Measurements from ENCODE around the gene BRCA1.

Gene BRCA1

DNA sequence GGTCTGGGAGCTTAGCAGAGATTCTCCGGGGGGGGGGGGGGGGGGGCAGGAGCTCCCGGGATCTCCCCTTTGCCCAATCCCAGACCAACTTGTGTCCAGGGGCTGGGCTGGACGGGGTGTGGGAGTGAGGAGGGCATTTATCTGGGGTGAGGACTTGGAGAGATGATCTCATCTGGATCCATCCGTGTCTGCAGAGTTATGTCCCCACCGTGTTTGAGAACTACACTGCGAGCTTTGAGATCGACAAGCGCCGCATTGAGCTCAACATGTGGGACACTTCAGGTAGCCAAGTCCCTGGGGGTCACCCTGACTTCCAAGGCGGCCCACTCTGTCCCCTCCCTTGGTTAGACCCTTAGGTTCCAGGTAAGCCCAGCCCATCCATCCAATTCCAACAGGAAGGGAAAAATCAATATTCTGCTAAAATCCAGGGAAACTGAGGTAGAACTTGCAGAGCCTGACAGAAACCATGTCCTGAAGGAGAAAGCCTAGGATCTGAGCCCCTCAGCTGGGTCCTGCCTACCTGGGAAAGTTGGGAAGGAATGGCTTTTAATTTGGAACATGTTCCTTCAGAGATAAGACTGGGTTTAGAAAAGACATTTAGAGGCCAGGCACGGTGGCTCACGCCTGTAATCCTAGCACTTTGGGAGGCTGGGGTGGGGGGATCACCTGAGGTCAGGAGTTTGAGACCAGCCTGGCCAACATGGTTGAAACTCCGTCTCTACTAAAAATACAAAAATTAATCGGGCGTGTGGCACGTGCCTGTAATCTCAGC lies 99.2 kb downstream of the BRCA1 start:
- peak overlapping the region; percentile 66 for H3K4me3 ChIP-seq (ENCODE audit: low read depth, low read length)

DNA sequence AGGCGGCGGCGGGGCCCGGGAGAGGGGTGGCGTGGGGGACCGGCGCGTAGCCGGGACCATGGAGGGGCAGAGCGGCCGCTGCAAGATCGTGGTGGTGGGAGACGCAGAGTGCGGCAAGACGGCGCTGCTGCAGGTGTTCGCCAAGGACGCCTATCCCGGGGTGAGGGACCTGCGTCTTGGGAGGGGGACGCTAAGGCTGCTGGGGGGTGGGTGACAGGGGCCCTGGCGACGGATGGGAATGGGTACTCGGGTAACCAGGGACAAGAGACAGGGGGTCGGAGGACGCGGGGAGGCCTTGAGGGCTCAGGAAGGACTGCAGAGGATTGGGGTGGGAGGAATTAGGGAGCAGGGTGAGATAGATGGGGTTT lies 99.9 kb downstream of the BRCA1 start:
- peak overlapping the region; percentile 66 for H3K4me3 ChIP-seq (ENCODE audit: low read depth, low read length)

DNA sequence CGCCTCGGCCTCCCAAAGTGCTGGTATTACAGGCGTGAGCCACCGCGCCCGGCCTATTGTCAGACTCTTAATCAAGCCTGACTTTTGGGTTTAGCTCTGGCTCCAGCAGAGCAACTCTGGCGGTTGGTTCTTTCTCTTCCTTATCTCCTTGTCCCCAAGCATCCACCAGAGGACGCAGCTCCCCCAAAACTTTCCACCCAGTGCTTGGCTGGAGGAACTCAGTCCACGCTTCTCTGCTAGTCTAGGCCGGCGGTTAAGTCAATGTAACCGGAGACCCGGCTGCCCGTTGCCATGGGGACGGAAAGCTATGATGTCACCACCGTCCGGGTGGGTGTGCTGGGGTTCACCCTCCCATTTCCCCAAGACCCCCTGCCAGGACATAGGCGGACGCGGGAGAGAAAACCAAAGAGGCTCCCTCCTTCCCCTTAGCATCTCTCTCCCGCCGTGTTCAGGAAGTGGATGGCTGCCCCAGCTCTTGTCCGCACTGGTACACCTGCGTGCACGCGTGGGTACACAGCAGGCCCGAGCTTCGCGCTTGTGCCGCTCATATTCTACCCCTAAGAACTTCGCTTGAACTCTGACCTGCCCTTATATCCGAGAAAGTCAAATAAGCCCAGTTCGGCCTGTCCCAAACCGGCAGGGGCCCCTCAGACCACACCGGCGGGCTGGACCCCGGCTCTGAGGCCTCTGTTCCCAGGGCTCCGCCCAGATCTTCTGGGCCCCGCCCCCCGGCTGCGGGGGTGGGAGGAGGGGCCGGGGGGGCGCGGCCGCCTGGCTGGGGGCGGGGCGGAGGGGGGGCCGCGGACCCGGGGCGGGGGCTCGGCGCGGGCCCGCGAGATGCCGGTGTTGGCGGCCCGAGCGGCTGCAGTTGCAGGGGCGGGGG lies 100.5 kb downstream of the BRCA1 start, which contains the start of gene RND2:
Gene RND2 (plus strand): TSS at position 825 of the 883 bp plus-strand sequence. CDS start 117 bp downstream, outside the sequence.
- peak within 1 kb of the TSS; percentile 82 for H3K4me3 ChIP-seq (ENCODE audit: low read depth, low read length)

DNA sequence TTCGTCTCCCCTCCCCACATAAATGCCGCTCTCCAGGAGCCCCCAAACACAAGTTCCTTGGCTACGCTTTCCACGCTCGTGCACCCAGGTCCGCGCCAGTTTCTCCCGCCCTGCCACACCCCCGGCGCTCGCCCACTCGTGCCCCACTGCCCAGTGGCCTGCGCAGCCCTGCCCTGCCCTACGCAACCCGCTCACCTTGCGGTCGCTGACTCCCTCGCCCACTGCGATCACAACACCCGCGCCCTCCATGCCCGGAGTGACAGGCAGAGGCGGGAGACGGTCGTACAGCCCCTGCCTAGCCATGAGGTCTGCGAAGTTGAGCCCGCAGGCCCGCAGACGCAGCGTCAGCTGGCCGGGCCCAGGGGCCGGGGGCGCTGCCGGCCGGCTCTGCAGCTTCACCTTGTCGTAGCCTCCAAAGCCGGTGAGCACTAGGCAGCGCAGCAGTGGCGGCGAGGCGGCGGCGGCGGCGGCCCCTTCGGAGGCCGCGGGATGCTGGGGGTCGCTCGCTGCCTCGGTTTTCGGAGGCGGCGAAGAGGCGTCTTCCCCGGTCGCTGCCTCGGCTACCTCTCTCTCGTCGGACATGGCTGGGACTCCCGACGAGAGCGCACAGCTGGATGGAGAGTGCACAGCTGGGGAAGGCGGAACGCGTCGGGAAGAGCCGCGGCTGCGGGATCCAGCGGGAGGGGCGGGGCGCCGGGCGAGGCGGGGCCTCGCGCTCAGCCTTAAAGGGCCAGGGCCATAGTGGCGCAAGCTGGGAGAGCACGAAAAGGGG lies 103.2 kb downstream of the BRCA1 start, which contains the start of gene VAT1:
Gene VAT1 (minus strand): TSS at position 645 of the 772 bp plus-strand sequence. CDS start 63 bp downstream, at position 582.
- peak within 1 kb of the TSS; percentile 89 for H3K4me3 ChIP-seq (ENCODE audit: low read depth, low read length)

DNA sequence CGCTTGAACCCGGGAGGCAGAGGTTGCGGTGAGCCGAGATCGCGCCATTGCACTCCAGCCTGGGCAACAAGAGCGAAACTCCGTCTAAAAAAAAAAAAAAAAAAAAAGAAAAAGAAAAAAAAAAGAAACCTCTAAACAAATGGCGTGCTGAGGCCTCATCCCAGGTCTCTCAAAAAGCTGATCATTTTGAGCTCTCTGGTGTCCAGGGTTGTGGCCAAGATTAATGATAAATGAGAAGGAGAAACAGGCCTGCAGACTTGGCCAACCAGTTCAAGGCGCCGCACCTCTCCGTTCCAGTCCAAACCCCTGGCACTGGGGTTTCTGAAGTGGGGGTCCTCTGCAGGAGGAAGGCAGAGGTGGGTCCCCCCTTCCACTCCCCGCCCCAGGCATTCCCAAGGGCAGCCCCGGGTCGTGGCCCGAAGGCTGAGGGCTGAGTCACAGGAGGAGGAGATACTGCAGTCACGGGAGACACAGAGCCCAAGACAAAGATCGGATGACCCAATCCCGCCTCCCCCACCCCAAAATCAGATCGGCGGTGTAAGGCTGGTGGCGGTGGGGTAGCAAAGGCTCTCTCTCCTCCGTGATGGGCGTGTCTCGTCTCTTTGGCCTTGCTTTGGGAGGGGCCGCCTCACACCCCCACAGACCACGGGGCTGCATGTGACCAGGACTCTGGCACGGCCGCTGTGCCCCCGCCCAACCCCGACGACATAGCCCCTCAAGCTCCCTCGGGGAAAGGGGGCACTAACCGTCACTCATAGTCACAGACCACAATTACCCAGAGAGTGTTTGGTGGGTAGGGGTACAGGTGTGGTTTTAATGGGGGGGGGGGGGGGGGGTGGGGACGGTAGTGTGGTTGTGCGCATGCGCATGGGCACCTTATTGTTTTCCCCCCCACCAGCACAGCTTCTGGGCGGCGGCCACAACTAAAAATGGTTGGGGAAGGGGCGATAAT lies 104.1 kb downstream of the BRCA1 start:
- peak overlapping the region; percentile 89 for H3K4me3 ChIP-seq (ENCODE audit: low read depth, low read length)

DNA sequence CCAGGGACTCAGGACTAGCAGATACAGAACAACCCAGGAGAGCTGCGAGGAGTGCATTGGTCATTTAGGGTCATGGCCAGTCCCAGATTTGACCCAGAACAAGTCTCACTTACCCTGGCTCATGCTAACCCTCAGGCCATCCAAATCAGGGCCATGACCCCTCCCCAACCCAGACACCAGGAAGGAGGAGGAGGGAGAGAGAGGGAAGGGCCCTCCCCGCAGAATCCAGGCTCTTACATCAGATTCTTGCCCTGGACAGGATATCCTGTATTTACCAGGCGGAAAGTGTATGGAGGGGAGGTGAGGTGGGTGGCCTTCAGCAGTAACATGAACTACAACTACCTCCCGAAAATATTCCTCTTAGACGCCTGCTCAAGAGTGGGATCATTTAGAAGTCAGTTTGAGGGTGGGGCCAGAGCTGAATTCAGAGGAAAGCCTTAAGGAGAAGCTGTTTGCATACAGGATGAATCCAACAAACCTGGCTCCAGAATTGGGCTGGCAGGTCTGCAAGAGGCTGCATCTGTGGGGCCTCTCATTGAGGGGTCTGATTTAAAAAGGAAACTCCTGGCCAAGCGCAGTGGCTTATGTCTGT lies 105.0 kb downstream of the BRCA1 start:
- H3K4me3 ChIP-seq (ENCODE audit: low read depth, low read length), result no peak overlapping the region

DNA sequence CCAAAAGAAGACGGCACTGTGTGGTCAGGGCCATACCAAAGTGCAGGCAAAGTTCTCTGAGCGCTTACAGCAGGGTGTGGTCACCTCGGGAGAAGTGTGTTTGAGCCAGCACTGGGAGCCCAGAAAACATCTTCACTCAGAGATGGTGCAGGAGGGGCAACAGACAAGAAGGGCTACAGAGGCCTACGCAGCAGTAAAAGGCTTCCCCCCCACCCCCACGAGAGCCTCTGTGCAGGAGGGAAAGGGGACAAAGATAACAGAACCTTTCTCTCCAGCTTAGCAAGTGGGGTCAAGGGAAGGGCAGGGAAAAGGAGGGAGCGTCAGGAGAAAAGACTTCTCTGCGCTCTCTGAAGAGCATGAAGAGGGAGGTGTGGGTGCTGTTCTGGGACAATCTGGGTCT lies 105.7 kb downstream of the BRCA1 start:
- no peak overlapping the region for H3K4me3 ChIP-seq (ENCODE audit: low read depth, low read length)

DNA sequence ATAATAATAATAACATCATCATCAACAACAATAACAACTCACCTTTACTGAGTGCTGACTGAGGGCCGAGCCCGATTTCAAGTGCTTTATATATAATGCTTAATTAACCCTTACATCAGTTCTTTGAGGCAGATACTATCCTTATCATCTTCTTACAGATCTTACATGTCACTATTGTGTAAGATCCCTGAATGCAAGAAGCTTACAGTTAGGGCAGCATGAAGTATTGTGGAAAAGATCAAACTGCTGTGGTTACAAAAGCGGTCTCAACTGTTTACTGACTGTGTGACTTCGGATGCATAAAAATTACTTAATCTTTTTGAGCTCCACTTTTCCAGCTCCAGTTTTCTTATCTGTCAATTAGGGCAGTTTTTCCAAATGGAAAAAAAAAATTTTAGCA lies 106.2 kb downstream of the BRCA1 start:
- H3K4me3 ChIP-seq (ENCODE audit: low read depth, low read length), result no peak overlapping the region

DNA sequence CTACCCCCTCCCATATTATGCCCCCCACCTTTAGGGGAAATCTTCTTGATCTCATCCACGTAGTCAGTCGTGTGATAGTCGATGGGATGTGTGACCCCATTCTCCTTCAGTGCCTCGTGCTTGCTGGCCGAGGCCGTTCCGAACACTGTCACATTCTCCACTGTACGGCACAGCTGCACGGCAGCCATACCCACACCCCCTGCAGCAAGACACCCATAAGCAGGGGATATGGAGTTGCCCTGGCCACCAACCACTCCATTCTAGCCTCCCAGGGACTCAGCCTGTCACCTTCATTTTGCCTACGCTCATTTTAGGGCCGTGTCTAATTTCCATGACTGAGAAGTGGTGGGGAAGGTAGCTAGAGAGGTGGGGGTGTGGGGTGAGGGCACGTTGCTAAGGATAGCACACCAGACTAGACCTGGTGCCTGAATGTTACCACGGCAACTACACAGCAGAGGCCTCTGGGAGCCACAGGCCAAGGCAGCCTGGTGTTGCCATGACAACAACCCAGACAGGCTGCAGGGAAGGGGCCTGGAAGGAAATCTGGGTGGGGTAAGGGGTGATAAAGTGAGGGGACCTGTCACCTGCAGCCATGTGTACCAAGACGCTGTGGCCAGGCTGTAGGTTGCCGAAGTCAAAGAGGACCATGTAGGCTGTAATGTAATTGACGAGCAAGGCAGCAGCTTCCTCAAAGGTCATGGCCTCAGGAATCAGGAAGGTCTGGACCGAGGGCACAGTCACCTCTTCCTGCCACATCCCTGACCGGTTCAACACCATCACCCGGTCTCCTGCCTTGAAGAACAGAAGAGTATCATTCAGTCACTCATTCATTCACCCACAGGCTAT lies 106.9 kb downstream of the BRCA1 start:
- no peak overlapping the region for H3K4me3 ChIP-seq (ENCODE audit: low read depth, low read length)

DNA sequence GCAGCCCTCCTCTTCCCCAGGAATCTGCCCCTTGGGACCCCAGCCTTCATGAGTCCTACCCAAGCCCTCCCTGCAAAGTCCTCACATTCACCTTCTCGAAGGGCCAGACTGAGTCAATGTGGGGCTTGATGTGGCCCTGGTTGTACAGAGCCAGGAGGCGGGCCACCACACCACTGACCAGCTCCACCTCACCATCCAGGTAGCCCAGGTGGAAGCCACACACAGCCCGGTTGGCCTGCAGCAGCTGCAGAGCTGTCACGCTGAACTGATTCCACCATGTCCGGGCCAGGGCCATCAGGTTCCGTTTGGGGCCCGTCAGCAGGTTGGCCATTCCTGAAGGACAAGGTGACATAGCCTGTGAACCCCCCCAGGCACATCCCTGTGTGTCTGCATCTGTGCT lies 108.9 kb downstream of the BRCA1 start:
- H3K4me3 ChIP-seq (ENCODE audit: low read depth, low read length), result no peak overlapping the region

DNA sequence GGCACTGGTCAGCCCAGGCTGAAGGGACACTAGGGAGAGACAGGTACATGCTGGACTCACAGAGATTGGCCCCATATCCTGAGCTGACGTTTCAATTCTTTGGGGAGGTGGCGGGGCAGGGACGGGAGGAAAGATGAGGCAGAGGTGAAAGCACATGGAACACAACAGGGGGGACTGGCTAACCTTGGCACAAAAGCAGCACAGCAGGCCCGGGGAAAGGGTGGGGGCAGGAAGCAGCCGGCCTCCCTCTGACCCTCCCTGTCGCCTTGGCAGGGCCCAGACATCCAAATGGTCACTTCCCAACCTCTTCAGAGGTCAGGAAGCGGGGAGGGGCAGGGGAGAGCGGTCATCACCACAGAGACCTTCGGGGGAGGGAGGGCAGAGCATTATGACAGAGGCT lies 109.6 kb downstream of the BRCA1 start:
- H3K4me3 ChIP-seq (ENCODE audit: low read depth, low read length), result no peak overlapping the region

DNA sequence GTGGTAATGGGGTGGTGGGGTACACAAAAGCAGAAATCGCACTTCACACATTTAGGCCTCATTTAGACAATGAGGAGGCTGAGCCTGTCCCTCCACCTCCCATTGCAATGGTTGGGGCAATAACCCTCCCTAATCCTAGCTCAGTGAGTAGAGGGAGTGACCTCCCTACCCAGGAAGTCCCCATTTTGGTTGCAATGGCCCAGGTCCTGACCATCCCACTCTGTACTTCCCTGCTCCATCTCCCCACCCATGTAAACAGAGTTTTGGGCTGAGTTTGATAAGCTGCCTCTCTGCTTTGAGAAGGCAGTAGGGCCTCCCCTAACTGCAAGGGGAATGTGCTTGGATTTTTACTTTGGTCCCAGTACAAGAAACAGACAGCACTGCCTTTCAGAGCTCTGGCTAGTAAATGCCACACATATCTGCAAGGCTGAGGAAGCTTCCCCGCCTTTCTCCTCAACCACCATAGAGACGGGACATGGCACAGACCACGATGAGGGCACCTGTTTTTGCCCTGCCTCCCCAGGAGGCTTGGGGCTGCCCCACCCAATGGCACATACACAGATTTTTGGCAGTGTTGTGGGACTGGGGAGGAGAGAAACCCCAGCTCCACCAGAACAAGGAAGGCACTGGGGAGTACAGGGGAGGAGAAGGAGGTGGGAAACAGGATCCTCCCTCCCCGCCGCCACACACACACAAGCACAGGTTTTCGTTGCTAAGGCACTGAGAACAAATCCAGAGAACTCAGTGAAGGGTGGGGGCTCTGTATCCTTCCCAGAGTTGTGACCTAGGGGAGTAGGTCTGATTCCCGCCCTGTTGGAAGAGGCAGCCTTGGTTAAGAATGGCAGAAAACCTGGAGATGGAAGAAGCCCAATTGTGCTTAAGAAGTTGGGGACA lies 110.3 kb downstream of the BRCA1 start:
- H3K4me3 ChIP-seq (ENCODE audit: low read depth, low read length), result no peak overlapping the region

DNA sequence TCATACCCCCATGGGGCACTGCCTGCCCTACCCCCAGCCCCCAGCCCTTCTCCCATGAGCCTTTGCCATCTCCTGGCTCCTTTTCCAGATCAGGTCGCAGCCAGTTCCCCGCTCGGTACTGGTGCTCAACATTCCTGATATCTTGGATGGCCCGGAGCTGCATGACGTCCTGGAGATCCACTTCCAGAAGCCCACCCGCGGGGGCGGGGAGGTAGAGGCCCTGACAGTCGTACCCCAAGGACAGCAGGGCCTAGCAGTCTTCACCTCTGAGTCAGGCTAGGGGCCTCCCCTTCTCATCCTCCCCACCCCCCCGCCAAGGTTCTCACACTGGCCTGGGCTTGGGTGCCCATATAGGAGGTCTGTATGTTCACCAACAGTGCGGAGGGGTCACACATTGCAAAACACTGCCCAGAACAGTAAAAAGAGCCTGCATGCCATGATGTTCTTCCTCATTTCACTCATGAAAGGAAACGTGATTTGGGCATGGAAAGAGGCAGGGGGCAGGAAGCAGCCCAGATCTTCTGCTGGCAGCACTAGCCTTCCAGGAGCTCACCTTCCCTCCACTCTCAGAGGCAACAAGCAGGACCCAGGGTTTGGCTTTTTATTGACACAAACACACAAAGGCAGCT lies 111.0 kb downstream of the BRCA1 start:
- H3K4me3 ChIP-seq (ENCODE audit: low read depth, low read length), result no peak overlapping the region

DNA sequence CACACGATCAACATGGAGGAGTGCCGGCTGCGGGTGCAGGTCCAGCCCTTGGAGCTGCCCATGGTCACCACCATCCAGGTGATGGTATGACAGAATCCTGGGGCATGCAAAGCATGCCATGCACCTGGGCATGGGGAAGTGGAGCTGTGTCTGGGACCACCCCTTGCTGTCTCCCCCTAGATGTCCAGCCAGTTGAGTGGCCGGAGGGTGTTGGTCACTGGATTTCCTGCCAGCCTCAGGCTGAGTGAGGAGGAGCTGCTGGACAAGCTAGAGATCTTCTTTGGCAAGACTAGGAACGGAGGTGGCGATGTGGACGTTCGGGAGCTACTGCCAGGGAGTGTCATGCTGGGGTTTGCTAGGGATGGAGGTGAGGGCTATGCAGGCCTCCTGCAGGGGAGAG lies 111.9 kb downstream of the BRCA1 start:
- H3K4me3 ChIP-seq (ENCODE audit: low read depth, low read length), result no peak overlapping the region

DNA sequence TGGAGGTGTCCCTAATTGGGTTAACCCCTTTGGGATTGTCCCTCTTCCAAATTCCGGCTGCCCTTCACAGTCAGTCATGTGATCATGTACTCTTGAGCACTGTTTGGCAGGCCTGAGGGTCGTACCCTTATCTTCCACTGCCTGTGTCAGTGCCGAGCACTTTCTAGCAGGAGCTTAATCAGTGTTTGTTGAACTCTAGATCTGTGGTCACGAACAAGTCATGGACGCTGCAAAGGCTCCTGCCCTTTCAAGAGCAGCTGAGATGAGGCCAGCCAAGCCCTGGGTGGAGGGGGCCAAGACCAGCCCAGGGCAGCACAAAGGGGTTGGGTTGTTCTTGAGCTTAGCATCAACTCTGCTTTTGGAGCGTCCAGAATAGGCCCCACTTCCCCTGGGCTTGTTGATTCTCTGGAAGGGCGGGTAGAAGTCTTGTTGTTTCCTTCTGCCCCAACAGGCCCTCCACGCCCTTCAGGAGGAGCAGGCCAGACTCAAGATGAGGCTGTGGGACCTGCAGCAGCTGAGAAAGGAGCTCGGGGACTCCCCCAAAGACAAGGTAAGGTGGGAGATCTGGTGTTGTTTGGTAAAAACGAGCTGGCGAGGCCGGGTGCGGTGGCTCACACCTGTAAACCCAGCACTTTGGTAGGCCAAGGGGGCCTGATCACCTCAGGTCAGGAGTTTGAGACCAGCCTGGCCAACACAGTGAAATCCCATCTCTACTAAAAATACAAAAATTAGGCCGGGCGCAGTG lies 113.3 kb downstream of the BRCA1 start:
- no peak overlapping the region for H3K4me3 ChIP-seq (ENCODE audit: low read depth, low read length)

DNA sequence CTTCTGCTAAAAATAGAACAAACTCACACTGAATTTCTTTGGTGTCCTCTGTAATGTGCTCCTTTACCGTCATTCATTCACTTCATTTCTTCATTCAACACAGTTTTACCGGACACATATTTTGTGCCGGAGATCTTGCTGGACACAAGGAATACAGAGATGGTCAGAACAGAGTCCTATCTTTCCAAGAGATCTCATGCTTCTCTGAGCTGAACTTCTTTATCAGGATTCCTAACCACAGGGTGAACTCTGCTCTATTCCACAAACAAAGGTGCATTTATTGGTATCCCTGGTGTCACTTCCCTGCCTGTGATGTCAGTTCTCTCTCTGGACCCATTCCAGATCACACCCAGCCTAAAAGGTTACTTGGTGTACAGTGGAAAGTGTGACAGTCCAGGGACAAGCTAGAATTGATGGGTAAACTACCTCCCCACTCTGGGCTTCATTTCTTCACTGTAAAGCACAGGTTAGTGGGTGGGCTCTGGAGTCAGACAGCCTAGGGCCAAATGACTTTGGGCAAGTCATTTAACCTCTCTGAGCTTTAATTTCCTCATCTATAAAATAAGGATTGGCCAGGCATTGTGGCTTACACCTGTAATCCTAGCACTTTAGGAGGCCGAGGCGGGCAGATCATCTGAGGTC lies 114.4 kb downstream of the BRCA1 start:
- no peak overlapping the region for H3K4me3 ChIP-seq (ENCODE audit: low read depth, low read length)
